ENCODE results near the gene KCNQ4.

DNA sequence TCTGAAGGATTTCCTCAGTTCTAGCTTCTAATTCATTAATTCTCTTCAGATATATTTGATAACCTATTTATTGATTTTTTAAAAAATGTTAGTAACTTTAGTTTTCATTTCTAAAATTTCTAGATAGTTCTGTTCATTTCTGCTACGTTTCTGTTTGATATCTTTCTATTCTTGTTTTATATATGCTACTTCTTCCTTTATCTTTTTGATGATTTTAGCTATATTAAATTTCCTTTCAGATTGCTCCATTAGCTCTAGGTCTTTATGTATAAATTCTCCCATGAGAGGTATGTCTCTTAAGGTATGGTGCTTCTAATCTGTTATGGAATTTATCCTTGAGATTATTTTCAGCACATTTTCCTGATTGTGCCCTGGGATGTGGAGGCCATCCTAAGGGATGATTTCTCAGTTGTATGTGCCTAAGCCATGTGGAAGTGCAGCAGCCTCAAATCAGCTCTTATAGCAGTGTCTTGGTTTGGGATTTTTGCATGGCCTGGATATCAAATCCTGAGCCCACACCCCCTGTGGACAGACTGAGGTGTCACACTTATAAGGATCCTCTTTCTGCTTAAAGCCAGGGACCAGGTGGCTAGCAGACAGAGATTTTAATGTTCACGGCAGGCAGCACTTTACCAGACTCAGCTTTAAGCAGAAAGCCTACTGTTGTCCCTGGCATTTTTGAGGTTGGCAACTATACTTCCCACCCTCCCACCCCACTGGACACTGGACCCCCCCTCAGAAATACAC is 6.2 kb upstream of the KCNQ4 start:
- TF ChIP-seq, protein P1, sequence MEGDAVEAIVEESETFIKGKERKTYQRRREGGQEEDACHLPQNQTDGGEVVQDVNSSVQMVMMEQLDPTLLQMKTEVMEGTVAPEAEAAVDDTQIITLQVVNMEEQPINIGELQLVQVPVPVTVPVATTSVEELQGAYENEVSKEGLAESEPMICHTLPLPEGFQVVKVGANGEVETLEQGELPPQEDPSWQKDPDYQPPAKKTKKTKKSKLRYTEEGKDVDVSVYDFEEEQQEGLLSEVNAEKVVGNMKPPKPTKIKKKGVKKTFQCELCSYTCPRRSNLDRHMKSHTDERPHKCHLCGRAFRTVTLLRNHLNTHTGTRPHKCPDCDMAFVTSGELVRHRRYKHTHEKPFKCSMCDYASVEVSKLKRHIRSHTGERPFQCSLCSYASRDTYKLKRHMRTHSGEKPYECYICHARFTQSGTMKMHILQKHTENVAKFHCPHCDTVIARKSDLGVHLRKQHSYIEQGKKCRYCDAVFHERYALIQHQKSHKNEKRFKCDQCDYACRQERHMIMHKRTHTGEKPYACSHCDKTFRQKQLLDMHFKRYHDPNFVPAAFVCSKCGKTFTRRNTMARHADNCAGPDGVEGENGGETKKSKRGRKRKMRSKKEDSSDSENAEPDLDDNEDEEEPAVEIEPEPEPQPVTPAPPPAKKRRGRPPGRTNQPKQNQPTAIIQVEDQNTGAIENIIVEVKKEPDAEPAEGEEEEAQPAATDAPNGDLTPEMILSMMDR (IDR thresholded peaks at IDR 0.05) = no peak
- no peak for TF ChIP-seq EZH2 (IDR thresholded peaks at IDR 0.05; ENCODE audit: borderline replicate concordance, insufficient read depth, low read depth, low read length, poor library complexity, severe bottlenecking)

Data from B cell (primary cell).